HFFc6 (cell line): Measurements from ENCODE around the gene LIME1. TPM values are rescaled to one million over a fixed set of nuclear protein-coding genes. Genes with fewer than 3 reads are reported as not detected.
"Not testable (repeated sequence)": the region's sequence is repeated elsewhere in the genome, so short reads cannot be mapped to it uniquely, and the experiment has no call there.

ENCODE experiments used
- DNase-seq: peaks from one replicate; pipeline ENCODE4 v3.0.0-alpha.2; 2018
- H3K27ac Mint-ChIP-seq: 2 replicates; pipeline ENCODE4 v1.8.0; 2020; ENCODE audit warnings: mild to moderate bottlenecking, mixed read lengths
- H3K27me3 Mint-ChIP-seq: 2 replicates; pipeline ENCODE4 v1.8.0; 2021; ENCODE audit warnings: mild to moderate bottlenecking, moderate library complexity, mixed read lengths; ENCODE audit not compliant: insufficient read depth
- H3K36me3 Mint-ChIP-seq: 2 replicates; pipeline ENCODE4 v1.8.0; 2021; ENCODE audit warnings: low read depth, mixed read lengths
- H3K4me1 Mint-ChIP-seq: 2 replicates; pipeline ENCODE4 v1.8.0; 2020; ENCODE audit warnings: low read depth, mixed read lengths
- H3K4me3 Mint-ChIP-seq: 2 replicates; pipeline ENCODE4 v1.8.0; 2020; ENCODE audit warnings: mild to moderate bottlenecking, moderate library complexity, mixed read lengths
- H3K9me3 Mint-ChIP-seq: 2 replicates; pipeline ENCODE4 v1.8.0; 2020; ENCODE audit warnings: mild to moderate bottlenecking, mixed read lengths
- total RNA-seq, 6 experiments: library from RNA; stranded (reverse); fragmentation: NEBNext Ultra II Directional; extraction: Animal tissue kit (Norgen Biotek cat#: 25700); gene quantifications; 2 replicates in 1 of 6; 3 replicates in 5 of 6; pipeline ENCODE4 v1.2.3, GENCODE V29; 2021
- TF ChIP-seq, protein P1 (sequence below): fragments of 200-600 bp; sonication (generic); IDR thresholded peaks from 2 replicates; pipeline ENCODE4 v1.5.0; 2021; ENCODE audit warnings: antibody characterized with exemption, mild to moderate bottlenecking

The LIME1 gene
- total RNA-seq, 6 experiments from 2014 or later: 3.4 to 6.1 (median 4.6) TPM

DNA sequence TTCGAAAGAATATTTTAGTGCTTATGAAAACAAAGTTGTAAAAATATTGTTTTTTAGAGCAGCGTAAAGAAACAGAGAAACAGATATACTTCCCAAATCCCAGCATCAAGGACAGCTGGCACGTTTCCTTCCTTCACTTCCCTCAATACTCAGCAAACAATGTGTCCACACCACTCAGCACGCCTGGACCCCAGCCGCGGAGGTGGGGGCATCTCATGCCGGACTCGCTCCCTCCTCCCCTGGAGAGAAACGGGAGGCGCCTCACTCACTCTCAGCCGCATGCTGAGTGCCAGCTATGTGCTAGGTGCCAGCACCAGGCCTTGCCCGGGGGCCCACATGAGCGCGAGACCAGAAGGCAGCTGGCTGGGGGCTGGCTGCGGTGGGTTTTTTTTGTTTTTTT, 37.8 kb downstream of the LIME1 start:
- H3K36me3 Mint-ChIP-seq: no peaks in the 10 kb centered on the region
- TF ChIP-seq, protein P1, sequence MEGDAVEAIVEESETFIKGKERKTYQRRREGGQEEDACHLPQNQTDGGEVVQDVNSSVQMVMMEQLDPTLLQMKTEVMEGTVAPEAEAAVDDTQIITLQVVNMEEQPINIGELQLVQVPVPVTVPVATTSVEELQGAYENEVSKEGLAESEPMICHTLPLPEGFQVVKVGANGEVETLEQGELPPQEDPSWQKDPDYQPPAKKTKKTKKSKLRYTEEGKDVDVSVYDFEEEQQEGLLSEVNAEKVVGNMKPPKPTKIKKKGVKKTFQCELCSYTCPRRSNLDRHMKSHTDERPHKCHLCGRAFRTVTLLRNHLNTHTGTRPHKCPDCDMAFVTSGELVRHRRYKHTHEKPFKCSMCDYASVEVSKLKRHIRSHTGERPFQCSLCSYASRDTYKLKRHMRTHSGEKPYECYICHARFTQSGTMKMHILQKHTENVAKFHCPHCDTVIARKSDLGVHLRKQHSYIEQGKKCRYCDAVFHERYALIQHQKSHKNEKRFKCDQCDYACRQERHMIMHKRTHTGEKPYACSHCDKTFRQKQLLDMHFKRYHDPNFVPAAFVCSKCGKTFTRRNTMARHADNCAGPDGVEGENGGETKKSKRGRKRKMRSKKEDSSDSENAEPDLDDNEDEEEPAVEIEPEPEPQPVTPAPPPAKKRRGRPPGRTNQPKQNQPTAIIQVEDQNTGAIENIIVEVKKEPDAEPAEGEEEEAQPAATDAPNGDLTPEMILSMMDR: no peak
- no peaks in the 10 kb centered on the region for H3K9me3 Mint-ChIP-seq
- peak overlapping the region; percentile 45; the same call in 1 of the 2 replicates for H3K4me3 Mint-ChIP-seq
- H3K4me1 Mint-ChIP-seq: peaks cover 22% of the 10 kb centered on the region
- no peaks in the 10 kb centered on the region; the same call in none of the 2 replicates for H3K27me3 Mint-ChIP-seq
- no peak overlapping the region for H3K27ac Mint-ChIP-seq
- DNase-seq: no peak

DNA sequence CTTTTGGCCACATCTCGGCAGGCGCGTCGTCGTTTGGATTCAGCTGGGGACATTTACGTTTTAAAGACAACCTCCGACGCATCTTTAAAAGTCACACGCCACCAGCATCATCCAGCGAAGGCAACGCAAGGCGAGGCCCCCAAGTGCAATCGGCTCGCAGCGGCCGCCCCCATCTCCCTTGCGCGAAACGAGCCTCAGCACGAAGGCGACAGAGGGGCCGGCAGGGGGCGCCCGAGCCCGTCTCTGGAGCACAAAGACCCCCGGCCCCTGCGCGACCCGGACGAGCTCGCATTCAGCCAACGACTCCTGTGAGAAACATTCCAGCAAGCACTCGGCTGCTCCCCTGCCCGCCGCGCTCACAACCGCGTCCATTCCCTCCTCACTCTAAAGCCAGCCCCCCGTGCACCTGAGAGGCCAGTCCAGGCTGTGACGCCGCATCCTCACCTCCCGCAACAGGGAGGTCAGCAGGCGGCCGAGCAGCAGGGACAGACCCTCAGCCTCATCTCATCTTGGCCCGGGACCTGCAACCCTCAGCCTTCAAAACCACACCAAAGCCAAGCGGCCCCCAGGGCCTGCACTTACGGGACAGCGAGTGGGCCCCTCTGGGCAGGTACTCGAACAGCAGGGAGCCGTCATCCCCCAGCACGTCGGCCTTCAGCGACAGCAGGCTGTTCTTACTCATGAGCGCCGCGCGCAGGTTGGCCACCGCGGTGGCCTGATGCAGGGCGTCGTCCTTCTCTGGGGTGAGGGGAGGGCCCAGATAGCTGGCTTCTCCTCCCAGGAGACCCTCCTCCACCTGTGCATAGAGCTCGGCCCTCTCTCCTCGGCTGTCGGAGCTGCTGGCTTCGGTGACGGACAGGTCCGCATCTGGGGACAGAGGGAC, 38.9 kb downstream of the LIME1 start:
- H3K4me1 Mint-ChIP-seq: peaks cover 22% of the 10 kb centered on the region
- TF ChIP-seq, protein P1: peak; percentile 89

DNA sequence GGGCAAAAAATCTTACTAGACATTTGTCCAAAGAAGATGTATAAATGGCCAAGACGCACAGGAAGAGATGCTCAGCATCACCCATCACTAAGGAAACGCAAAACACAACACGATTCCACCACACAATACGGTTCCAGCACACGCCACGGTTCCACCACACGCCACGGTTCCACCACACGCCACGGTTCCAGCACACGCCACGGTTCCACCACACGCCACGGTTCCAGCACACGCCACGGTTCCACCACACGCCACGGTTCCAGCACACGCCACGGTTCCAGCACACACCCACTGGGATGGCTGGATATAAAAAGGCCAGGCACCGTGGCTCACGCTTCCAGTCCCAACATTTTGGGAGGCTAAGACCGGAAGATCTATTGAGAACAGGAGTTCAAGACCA, 40.4 kb downstream of the LIME1 start:
- H3K27ac Mint-ChIP-seq, H3K9me3 Mint-ChIP-seq, H3K36me3 Mint-ChIP-seq, DNase-seq, H3K27me3 Mint-ChIP-seq, H3K4me3 Mint-ChIP-seq: not testable (repeated sequence)
- peaks cover 22% of the 10 kb centered on the region for H3K4me1 Mint-ChIP-seq

More for the DNA sequence above, 38.9 kb downstream of the LIME1 start:
- H3K9me3 Mint-ChIP-seq: no peaks in the 10 kb centered on the region
- peak overlapping the region; percentile 71 for H3K4me3 Mint-ChIP-seq
- no peaks in the 10 kb centered on the region for H3K36me3 Mint-ChIP-seq
- no peak overlapping the region for H3K27ac Mint-ChIP-seq
- no peaks in the 10 kb centered on the region; the same call in none of the 2 replicates for H3K27me3 Mint-ChIP-seq
- no peak for DNase-seq

DNA sequence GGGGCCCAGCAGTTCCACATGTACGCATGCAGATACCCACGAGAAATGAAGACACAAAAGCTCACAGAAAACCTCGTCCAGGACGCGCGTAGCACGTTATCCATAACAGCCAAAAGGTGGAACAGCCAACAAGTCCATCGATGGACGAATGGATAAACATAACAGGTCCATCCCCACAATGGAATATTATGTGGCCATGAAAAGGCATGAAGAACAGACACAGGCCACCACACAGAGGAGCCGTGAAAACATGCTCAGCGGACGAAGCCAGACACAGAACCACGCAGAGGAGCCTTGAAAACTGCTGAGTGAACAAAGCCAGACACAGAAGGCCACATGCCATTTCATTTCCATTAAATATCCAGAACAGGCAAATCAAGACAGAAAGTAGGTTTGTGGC, 41.1 kb downstream of the LIME1 start:
- TF ChIP-seq, protein P1: no peak
- peaks cover 22% of the 10 kb centered on the region for H3K4me1 Mint-ChIP-seq
- H3K36me3 Mint-ChIP-seq: no peaks in the 10 kb centered on the region
- no peaks in the 10 kb centered on the region; the same call in none of the 2 replicates for H3K27me3 Mint-ChIP-seq
- H3K4me3 Mint-ChIP-seq: no peak overlapping the region
- no peak for DNase-seq
- no peak overlapping the region for H3K27ac Mint-ChIP-seq
- H3K9me3 Mint-ChIP-seq: no peaks in the 10 kb centered on the region

DNA sequence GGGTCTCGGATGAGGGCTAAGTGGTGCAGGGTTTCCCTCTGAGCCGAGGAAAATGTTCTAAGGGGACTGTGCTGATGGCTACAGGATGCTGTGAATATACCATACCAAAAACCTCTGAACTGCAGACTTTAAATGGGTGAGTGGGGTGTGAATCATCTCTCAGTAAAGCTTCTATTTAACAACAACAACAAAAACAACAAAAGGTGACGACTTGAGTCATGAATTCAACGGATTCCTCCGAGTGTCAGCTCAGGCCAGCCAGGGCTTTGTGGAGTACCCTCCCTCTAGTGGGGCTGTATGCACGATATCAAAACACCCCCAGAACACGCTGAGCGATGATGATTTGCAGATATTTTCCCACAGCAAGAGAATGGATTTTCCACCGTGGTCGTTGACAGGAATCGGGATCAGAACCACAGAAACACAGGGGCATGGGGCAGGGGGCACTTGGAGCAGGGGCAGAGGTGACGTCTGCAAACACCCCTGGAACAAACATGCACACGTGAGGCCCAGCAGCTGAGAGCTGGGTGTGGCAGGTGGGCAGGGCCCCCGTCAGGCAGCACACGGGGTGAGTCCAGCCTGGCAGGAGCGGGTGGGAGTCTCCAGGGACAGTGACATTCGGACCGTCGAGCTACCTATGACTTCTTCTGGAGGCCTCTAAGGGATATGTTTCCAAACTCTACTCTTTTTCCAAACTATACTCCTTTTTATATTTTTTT, 41.7 kb downstream of the LIME1 start:
- Mint-ChIP-seq H3K36me3 (no peaks in the 10 kb centered on the region), H3K27me3 (no peaks in the 10 kb centered on the region; the same call in none of the 2 replicates), H3K9me3 (no peaks in the 10 kb centered on the region), H3K4me3 (no peak overlapping the region), H3K4me1 (peaks cover 16% of the 10 kb centered on the region), H3K27ac (no peak overlapping the region; the same call in 1 of the 2 replicates)
- TF ChIP-seq, protein P1: no peak
- DNase-seq: peak; percentile 18
